Measurements from ENCODE around the gene PSMB9.
A peak's percentile ranks its signal among the peaks of the same experiment; 100 is the strongest.

PSMB9 gene

DNA sequence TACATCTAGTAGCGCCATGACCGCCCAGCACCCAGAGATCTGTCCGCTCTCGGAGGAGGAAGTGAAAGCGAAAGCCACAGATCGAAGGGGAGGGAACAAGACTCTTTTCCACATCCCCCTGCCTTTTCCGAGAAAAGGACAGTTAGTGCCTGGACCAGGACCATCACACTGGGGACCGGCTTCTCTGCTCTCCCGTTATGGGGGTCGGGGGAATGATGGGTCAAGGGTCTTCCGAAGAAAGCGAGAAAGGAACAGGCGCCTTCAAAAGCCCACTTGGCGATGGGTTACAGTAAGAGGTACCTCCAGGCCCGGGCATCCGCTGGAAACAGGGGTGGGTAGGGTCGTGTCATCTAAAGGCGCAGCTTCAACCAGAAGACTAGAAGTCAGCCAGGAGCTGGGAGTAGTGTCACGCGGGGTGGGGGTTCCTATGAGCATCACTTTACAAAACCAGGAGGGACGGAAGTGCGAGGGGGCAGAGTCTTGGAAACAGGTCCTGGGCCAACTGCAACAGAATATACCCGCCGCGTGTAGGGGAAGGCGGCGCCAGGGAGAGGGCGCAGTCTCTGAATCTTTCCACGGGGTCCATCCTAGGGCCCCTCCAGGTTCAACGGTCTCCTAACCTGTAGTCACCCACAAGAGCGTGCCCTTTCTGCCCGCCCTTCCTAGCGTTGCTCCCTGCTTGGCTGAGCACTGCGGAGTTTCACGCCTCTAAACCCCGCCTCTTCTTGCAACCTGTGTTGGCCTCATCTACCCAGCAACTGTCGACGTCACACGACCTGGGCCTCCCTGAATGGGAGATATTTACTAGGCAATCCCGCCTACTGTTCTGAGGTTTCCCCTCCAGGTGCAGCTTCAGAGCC, 9.8 kb upstream of the PSMB9 start, which contains the start of gene PSMB8:
Gene PSMB8 (minus strand): TSS at position 69 of the 860 bp plus-strand sequence. CDS start 51 bp downstream, at position 18.
- peak within 1 kb of the TSS; percentile 91 for H3K4me3 ChIP-seq (ENCODE audit: low read length)
- DNase-seq (ENCODE audit: low read depth): peak; percentile 91
- TF ChIP-seq CTCF (conservative IDR thresholded peaks at IDR 0.05; ENCODE audit: low read length): peak; percentile 32

DNA sequence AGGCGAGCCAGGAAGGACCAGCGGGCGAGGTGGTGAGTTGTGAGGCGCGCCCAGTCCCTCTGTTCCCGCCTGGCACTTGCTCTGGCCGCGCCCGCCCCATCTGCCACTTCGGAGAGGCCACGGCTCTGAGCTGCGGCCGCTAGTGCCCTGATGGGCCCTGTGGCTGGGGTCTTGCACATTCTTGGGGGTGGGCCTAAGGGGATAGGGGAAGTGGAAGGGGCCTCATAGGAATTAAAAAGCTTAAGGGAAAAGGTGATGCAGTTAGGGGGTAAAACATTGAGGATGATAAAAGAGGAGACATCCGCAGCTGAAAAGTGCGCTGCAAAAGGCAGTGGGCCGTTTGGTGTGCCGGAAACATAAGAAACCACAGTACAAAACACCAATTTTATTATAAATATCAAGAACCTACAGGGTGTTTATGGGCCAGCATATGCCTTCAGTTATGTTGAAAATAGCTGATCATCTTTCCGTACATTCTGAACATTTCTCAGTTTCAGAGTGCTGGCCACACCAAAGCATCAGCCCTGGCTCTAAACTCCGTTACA, 9.1 kb upstream of the PSMB9 start:
- peak overlapping the region; percentile 91 for H3K4me3 ChIP-seq (ENCODE audit: low read length)
- TF ChIP-seq CTCF (conservative IDR thresholded peaks at IDR 0.05; ENCODE audit: low read length): no peak

DNA sequence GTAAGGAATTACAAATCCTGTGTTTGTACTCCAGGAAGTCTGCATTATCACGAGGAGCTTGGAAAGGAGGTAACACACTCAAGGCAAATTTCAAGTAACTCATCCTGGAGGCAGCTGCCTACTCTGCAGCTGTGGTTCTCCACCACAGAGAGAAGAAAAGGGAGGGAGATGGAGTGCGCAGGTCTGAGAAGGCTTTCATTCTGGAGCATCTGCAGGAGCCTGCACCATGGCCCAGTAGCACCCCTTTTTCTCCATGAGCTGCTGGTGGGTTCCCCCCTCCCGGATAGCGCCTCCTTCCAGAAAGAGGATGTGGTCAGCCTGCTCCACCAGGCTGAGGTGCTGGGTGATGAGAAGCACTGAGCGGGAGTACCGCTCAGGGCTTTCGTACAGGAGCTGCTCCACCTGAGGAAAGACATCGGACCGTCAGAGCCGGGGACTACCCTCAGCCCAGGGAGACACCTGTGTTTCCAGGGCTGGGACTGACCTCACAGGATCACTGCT, 8.6 kb upstream of the PSMB9 start:
- no peak for DNase-seq (ENCODE audit: low read depth)
- no peak for TF ChIP-seq CTCF (conservative IDR thresholded peaks at IDR 0.05; ENCODE audit: low read length)
- H3K4me3 ChIP-seq (ENCODE audit: low read length): no peak overlapping the region

More for the DNA sequence above, 9.1 kb upstream of the PSMB9 start:
- no peak for DNase-seq (ENCODE audit: low read depth)

DNA sequence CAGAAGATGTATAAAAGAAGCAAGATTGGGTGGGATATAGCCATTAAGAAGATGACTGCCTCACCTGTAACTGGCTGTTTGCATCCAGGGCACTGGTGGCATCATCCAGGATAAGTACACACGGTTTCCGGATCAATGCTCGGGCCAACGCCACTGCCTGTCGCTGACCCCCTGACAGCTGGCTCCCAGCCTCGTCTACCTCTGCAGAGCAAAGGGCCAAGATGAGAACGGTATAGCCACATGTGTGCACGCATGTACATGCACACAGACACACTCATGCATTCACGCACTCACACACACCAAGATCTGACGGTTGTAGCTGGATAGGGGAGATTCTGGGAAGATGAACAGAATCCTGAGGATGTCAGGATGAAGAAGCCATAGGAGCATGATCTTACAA, 7.0 kb upstream of the PSMB9 start:
- TF ChIP-seq CTCF (conservative IDR thresholded peaks at IDR 0.05; ENCODE audit: low read length): no peak
- DNase-seq (ENCODE audit: low read depth): no peak
- no peak overlapping the region for H3K4me3 ChIP-seq (ENCODE audit: low read length)

GRCh38 chr6:32847795-32848194, 6.2 kb upstream of the PSMB9 start:
- H3K4me3 ChIP-seq (ENCODE audit: low read length): no peak overlapping the region
- no peak for TF ChIP-seq CTCF (conservative IDR thresholded peaks at IDR 0.05; ENCODE audit: low read length)

GRCh38 chr6:32849126-32849525, 4.9 kb upstream of the PSMB9 start:
- no peak for TF ChIP-seq CTCF (conservative IDR thresholded peaks at IDR 0.05; ENCODE audit: low read length)
- DNase-seq (ENCODE audit: low read depth): no peak
- H3K4me3 ChIP-seq (ENCODE audit: low read length): no peak overlapping the region

More at GRCh38 chr6:32847795-32848194, 6.2 kb upstream of the PSMB9 start:
- DNase-seq (ENCODE audit: low read depth): no peak
